Esophagus squamous epithelium (tissue), 4 donors: ENCODE results near the gene PSMD7.

Source experiments
- CTCF ChIP-seq, 6 experiments: fragments of 450-650 bp in 4 of 6; fragments of 200-600 bp in 2 of 6; sonication (generic) in 2 of 6; IDR thresholded peaks; one replicate each; pipeline ENCODE4 v1.5.1; 2016 to 2019; ENCODE audit warnings: antibody characterized with exemption in 6 of 6, mild to moderate bottlenecking in 4 of 6, moderate library complexity in 4 of 6
- POLR2A ChIP-seq, 4 donors: fragments of 450-650 bp; IDR thresholded peaks; one replicate each; pipeline ENCODE4 v1.6.1; 2017; ENCODE audit warnings: antibody characterized with exemption in 4 of 4, mild to moderate bottlenecking in 4 of 4, moderate library complexity in 3 of 4

- TF ChIP-seq POLR2A (IDR thresholded peaks at IDR 0.05): no peak
- no peak for TF ChIP-seq CTCF (IDR thresholded peaks at IDR 0.05)
Observed at GRCh38 chr16:74305281-74305680, 8.7 kb downstream of the PSMD7 start.
